ENCODE results near the gene CPM.
"Not testable (repeated sequence)": the region's sequence is repeated elsewhere in the genome, so short reads cannot be mapped to it uniquely, and the experiment has no call there.

DNA sequence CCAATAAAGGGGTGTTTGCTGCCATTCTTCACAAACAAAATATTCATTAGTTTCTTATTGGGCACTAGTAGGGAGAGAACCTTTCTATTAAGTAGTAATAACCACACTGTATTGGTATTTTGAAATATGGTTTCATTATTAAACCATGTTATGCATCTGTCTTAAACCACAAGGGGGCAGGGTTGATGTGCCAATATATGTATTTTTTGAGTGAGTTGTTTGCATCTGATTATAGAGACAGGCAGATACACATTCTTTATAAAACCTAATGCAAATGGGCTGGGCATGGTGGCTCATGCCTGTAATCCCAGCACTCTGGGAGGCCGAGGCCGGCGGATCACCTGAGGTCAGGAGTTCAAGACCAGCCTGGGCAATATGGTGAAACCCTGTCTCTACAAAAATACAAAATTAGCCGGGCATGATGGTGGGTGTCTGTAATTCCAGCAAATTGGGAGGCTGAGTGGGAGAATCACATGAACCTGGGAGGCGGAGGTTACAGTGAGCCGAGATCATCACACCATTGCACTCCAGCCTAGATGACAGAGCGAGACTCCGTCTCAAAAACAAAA lies 69.0 kb downstream of the CPM start:
- TF ChIP-seq, protein P1, sequence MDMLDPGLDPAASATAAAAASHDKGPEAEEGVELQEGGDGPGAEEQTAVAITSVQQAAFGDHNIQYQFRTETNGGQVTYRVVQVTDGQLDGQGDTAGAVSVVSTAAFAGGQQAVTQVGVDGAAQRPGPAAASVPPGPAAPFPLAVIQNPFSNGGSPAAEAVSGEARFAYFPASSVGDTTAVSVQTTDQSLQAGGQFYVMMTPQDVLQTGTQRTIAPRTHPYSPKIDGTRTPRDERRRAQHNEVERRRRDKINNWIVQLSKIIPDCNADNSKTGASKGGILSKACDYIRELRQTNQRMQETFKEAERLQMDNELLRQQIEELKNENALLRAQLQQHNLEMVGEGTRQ (IDR thresholded peaks at IDR 0.05): not testable (repeated sequence)
- not testable (repeated sequence) for TF ChIP-seq ZFP36 (IDR thresholded peaks at IDR 0.05; ENCODE audit: borderline replicate concordance, partially characterized antibody); HOXB5 (CRISPR knock-in tag; IDR thresholded peaks at IDR 0.05); RCOR1 (IDR thresholded peaks at IDR 0.05; ENCODE audit: low read depth, low read length); POLR2A (IDR thresholded peaks at IDR 0.05; ENCODE audit: low read length); JUN (IDR thresholded peaks at IDR 0.05)
- TF ChIP-seq CTCF (IDR thresholded peaks at IDR 0.05): peak; percentile 76

Measured in A549 (cell line).